GM19372 (cell line): ENCODE measurements around the gene ATG3.
"Not testable (repeated sequence)": the region's sequence is repeated elsewhere in the genome, so short reads cannot be mapped to it uniquely, and the experiment has no call there.

Experiments
- ATAC-seq: cut with Tn5 transposase; IDR thresholded peaks from one replicate; pipeline ENCODE4 v1.9.1; 2021; ENCODE audit warnings: mild to moderate bottlenecking, low read depth, moderate library complexity; ENCODE audit not compliant: unreplicated experiment

Gene ATG3

DNA sequence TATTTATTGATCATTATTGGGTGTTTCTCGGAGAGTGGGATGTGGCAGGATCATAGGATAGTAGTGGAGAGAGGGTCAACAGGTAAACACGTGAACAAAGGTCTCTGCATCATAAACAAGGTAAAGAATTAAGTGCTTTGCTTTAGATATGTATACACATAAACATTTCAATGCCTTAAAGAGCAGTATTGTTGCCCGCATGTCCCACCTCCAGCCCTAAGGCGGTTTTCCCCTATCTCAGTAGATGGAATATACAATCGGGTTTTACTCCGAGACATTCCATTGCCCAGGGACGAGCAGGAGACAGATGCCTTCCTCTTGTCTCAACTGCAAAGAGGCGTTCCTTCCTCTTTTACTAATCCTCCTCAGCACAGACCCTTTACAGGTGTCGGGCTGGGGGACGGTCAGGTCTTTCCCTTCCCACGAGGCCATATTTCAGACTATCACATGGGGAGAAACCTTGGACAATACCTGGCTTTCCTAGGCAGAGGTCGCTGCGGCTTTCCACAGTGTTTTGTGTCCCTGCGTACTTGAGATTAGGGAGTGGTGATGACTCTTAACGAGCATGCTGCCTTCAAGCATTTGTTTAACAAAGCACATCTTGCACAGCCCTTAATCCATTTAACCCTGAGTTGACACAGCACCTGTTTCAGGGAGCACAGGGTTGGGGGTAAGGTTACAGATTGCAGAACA lies 2.6 kb upstream of the ATG3 start:
- ATAC-seq, result not testable (repeated sequence)

DNA sequence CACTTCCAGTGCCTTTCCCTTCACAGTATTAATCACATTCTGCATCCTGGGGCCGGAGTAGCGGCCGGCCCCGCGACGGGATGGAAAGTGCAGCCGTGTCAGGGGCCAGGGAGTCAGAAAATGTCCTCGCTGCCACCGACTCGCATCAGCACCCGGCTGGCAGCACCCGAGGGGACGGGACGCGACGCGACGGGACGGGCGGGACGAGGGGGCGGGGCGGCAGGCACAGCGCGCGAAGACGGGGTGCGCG lies 353 bp downstream of the ATG3 start:
- ATAC-seq, result peak; percentile 45

DNA sequence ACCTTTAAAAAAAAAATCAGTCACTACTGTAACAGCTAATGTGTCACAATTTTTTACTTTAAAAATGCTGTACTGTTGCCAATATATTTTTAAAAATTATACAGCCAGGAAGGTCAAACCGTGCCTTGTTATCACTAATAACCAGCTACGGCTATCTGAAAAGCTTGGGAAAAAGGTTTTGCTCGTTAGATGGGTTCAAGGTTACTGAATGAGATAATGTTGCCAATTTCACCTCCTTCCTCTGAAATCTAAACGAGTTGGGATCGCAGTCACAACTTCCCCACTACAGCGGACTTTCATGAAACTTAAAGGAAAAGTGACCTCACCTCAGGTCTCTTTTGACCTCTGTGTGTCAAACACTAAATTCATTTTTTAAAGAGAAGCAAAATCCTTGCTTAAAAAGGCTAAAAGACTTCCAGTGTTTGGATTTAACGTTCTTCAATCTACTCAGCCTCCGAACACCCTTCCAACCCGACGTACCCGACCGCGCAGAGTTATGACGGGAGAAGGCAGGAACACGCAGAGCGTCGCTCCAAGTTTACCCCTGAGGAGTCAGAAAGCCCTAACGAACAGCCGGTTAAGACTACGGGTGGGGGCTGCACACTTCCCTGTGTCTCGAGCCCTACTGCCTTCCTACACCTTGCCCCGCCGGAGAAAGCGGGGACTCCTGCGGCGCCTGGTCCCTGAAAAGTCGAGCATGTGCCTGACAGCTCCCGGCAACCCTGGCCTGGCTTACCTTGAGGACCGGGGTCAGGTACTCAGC lies 860 bp downstream of the ATG3 start:
- ATAC-seq, result peak; percentile 16

DNA sequence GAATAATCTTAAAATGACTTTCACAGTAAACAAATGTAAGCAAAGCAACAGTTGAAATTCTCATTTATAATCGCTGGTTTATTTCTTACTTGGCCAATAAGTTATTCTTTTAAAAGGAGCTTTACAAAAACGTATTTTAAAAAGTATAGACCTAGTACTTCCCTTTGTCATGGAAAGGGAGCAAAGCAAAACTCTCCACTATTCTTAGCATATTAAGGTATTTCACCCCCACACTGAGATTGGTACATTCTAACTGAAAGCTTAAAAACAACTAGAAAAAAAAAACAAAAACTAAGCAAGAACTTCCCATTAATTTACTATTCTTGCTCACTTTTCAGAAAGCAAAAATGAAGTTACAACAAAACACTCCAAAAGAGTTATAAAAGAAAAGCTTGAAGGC lies 1.5 kb downstream of the ATG3 start:
- no peak for ATAC-seq

- ATAC-seq, result no peak
Observed at GRCh38 chr3:112557976-112558375, 3.8 kb downstream of the ATG3 start.

DNA sequence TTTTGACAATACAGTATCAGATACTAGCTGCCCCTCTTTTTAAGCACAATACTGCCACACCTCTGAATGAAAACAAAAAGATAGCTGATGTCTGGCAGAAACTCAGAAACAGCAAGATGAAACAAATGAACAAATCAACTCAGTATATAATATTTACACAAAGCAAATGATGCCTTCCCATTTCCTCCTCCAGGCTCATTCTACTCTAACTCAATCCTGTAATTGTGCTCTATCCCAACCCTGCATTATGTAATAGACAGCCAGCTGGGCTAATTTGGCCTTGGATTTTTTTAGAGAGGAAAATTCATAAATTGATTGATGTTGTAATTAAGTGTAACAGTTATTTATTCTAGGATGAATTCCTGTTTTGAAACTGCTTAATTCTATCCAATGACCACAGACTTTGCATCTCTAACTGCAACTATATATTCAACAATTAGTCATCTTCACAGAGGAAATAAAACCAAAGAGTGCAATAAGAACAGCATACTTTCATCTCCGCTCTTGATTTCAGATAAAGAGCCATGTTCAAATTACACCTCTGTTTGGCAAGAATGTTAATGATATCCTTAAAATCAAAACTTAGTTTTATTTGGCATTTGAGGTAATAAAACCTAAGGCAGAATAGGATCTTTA lies 6.1 kb downstream of the ATG3 start:
- ATAC-seq, result no peak

GRCh38 chr3:112550859-112551258 lies 10.9 kb downstream of the ATG3 start:
- ATAC-seq, result no peak

GRCh38 chr3:112546216-112546759 lies 15.5 kb downstream of the ATG3 start:
- ATAC-seq, result no peak

DNA sequence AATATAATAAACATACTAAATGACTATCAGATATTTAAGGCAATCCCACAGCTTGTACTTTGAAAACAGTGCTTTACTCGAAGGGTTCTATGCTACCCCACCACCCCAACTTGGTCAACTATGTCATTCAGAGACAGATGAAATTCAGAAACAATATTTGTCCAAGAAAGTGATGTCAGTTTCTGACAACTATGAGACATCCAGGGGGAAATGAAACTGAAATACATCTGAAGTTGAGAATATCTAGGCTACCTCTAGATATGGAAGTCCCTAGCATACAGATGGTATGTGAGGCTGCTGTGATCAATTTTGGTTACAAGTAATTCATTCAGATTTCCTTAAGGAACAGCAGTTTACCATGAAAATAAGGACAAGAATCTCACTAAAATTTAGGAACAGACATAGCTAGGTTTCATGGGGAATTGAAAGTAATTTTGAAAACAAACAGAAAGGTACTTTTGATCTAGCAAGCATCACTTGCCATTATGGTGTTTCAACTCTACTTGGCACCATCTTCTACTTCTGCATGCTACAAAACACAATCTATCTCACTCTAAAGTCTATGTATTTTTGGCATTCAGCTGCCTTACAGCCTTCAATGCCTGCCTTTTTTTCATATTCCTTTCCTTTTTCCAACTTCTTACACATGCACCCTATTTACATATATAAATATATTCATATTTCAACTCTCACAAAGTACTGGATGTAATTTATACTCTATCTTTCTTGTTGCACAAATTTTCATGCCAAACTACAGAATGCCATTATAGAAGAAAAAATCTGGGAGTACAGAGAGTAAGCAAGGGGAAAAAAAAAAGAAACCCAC lies 21.7 kb downstream of the ATG3 start:
- ATAC-seq, result peak; percentile 90

DNA sequence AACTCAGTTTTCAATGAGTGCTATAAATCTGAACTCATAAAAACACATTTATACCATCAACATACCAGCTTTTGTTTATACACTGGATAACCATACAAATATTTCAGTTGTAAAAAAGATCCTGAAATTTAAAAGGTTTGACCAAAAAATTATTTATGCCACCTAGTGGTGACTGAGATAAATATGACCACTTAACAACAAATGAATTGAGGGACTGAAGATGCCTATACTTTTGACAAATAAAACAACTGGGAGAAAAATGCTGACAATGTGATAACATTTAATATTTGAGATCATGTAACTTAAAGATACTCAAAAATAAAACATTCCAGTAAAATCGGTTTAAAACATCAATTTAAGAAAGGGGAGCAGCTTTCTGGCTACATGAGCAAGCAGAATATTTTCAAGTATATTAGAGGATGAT lies 30.4 kb downstream of the ATG3 start:
- ATAC-seq, result no peak

GRCh38 chr3:112530573-112530972 lies 31.2 kb downstream of the ATG3 start:
- no peak for ATAC-seq

DNA sequence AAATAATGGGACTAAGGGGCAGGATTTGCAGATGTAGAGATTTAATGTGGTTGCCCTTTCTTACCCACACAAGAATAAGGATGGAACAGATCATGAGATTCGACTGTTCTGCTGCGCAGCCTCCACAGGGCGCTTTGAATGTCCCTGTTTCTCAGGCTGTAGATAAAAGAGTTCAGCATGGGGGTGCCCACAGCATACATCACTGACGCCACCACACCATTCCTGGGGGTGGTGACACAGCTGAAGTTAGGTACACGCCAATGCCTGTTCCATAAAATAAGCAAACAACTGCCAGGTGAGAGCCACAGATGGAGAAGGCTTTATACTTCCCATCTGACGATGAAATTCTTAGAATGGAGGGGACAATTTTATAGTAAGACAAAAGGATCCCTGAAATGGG lies 37.6 kb downstream of the ATG3 start:
- not testable (repeated sequence) for ATAC-seq

GRCh38 chr3:112519424-112520001 lies 42.2 kb downstream of the ATG3 start:
- peak; percentile 45 for ATAC-seq

DNA sequence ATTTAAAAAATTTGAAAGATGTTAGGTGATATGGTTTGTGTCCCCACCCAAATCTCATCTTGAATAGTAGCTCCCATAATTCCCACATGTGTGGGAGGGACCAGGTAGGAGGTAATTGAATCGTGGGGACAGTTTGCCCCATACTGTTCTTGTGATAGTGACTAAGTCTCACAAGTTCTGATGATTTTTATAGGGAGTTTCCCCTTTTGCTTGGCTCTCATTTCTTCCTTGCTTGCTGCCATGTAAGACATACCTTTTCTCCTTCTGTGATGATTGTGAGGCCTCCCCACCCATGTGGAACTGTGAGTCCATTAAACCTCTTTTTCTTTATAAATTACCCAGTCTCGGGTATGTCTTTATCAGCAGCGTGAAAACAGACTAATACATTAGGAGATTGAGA lies 42.8 kb downstream of the ATG3 start:
- not testable (repeated sequence) for ATAC-seq

DNA sequence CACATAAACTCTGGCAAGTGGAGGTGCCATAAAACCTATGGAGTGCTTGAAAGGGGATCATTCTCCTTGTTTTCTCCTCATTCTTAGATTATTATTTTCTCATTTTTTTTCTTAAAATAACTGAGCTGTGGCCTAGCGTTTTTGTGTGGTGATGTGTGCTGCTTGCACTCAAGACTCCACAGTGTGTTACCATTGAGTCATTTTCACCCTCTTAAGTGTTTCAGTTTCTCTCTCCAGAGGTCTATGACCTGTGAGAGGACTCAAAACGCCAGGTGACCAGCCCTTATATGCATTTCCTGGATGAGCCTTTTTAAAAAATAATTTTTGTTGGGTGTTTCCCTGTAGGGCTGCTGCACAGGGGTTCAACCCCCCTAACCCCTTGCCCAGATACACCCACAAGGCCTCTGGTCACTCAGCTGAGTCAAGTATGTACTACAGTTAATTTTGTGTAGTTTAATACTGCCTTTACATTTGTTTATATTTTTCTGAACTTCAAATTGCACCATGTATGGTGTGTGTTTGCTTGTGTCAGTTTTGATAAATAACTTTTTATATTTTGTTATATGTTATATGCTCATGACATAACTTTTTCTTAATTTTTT lies 47.1 kb downstream of the ATG3 start:
- peak; percentile 99 for ATAC-seq

DNA sequence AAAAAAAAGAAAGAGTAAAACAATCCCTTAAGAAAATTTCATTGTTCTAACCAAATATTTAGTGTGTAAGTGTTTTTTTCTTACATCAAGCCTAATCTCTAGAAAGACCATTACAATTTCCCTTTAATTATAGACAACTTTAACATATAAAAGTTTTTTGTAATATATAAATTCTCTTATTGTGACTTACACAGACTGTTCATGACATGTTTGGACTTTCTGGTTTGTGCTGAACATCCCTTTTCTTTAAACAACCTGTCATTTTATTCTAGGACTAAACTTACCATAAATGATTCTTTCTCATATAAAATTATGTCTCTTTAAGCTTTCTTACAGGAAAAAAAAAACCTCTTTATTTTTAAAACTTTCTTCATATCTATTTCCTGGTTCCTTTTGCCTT lies 49.4 kb downstream of the ATG3 start:
- ATAC-seq, result no peak

GRCh38 chr3:112508860-112509259 lies 52.9 kb downstream of the ATG3 start:
- ATAC-seq, result no peak

DNA sequence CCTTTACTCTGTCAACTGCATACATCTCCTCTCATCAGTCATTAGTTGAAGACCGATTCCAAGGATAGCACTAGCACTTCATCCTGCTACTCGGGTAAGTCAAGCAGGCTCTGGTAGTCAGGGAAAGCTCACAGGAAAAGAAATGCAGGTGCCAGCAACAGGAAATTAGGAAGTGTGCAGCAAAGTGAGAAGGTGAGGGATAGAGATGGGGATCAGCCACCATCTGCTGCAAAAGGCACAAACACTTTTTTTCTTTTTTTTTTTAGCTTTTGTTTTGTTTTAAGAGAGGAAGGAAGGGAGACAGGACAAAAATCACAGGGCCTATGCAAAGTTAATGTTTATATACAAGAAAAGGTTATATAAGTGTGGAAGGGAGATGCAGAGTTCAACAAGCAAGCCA lies 53.5 kb downstream of the ATG3 start:
- no peak for ATAC-seq

GRCh38 chr3:112505907-112506306 lies 55.9 kb downstream of the ATG3 start:
- no peak for ATAC-seq

DNA sequence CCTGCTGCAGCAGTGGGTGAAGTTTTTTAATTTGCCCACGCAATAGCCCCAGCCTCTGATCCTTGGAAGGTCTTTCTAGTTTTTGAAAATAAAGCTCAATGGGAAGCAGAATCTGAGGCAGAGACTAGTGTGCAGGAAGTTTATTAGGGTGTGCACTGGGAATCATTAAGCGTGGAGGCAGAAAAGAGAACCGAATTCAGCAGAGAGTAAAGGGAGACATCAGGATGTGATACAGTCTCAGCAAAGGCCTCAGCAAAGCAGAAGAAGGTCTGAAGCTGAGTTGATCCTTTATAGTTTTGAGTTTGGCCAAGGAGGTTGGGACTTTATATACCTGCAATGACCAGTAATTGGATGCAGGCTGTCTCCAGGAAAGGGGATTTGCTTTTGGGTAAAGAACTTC lies 57.6 kb downstream of the ATG3 start:
- ATAC-seq, result no peak
